ENCODE measurements around the gene ZNF451.

Gene ZNF451

DNA sequence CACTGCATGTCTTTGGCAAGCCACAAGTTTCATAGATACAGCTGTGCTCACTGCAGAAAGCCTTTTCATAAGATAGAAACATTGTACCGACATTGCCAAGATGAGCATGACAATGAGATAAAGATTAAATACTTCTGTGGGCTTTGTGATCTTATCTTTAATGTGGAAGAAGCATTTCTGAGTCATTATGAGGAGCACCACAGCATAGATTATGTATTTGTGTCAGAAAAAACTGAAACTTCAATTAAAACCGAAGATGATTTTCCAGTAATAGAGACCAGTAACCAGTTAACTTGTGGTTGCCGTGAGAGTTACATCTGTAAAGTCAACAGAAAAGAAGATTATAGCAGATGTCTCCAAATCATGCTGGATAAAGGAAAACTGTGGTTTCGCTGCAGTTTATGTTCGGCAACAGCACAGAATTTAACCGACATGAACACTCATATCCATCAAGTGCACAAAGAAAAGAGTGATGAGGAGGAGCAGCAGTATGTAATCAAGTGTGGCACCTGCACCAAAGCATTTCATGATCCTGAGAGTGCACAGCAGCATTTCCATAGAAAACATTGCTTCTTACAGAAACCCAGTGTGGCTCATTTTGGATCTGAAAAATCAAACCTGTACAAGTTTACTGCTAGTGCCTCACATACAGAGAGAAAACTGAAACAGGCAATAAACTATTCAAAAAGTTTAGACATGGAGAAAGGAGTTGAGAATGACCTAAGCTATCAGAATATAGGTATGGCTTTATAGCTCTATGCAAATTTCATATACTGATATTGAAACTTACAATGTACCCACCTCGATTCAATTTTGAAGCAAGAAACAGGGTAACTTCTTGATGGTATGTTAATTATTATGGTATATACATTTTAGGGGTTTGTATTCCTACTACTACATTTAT lies 58.2 kb downstream of the ZNF451 start:
- no peak for DNase-seq (ENCODE audit: low read depth in 3 of 3, low spot score in 1 of 3)

DNA sequence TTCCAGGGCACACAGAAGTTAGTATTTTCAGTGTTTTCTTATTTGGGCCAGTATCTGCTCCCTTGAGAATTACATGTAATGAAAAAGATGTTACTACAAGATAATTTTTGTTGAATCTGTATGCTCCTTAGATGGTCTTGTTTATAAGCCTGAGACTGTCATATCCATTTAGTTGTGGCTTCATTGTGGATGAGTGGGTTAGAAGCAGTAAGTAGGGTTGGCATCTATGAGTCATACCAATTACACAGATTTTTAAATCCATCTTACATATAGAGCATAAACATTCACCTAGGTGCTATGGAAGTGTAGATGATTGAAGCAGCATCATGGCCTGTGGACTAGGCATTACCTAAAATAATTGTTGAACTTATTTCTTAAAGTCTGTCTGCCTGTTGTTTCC lies 68.7 kb downstream of the ZNF451 start:
- DNase-seq (ENCODE audit: low read depth in 3 of 3, low spot score in 1 of 3) = no peak

GRCh38 chr6:57159127-57159526 lies 69.1 kb downstream of the ZNF451 start:
- DNase-seq (ENCODE audit: low read depth in 3 of 3, low spot score in 1 of 3) = no peak

DNA sequence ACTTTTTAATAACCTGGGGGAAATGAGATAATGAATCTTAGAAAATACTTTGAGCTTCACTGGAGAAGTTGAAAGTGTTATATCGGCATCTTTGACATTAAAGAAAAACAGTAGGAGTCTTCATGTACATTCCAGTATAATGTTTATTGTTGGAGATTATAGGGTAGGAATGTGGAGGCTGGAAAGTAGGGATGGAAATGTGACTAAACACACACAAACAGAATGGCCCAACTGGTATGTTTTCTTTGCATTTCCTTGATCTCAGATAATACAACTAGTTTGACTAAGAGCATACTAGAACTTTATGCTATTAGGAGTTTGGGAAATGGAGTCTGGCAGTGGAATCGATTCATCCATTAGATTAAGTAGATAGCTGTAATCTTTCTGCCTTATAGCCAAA lies 72.0 kb downstream of the ZNF451 start:
- DNase-seq (ENCODE audit: low read depth in 3 of 3, low spot score in 1 of 3) = no peak

GRCh38 chr6:57162516-57162915 lies 72.5 kb downstream of the ZNF451 start:
- DNase-seq (ENCODE audit: low read depth in 3 of 3, low spot score in 1 of 3) = no peak

GRCh38 chr6:57163956-57164355 lies 74.0 kb downstream of the ZNF451 start:
- no peak for DNase-seq (ENCODE audit: low read depth in 3 of 3, low spot score in 1 of 3)

DNA sequence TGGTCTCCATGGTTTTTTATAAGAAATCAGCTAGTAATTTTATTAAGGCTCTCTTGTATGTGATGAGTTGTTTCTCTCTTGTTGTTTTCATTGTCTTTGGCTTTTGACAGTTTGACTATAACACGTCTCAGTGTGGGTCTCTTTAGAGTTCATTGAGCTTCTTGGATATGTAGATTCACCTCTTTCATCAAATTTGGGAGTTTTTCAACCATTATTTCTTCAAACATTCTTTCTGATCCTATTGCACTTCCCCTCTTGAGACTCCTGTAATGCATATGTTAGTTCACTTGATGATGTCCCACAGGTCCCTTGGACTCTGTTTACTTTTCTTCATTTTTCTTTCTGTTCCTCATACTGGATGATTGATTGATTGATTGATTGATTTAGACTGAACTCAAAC lies 75.1 kb downstream of the ZNF451 start:
- DNase-seq (ENCODE audit: low read depth in 3 of 3, low spot score in 1 of 3) = no peak

DNA sequence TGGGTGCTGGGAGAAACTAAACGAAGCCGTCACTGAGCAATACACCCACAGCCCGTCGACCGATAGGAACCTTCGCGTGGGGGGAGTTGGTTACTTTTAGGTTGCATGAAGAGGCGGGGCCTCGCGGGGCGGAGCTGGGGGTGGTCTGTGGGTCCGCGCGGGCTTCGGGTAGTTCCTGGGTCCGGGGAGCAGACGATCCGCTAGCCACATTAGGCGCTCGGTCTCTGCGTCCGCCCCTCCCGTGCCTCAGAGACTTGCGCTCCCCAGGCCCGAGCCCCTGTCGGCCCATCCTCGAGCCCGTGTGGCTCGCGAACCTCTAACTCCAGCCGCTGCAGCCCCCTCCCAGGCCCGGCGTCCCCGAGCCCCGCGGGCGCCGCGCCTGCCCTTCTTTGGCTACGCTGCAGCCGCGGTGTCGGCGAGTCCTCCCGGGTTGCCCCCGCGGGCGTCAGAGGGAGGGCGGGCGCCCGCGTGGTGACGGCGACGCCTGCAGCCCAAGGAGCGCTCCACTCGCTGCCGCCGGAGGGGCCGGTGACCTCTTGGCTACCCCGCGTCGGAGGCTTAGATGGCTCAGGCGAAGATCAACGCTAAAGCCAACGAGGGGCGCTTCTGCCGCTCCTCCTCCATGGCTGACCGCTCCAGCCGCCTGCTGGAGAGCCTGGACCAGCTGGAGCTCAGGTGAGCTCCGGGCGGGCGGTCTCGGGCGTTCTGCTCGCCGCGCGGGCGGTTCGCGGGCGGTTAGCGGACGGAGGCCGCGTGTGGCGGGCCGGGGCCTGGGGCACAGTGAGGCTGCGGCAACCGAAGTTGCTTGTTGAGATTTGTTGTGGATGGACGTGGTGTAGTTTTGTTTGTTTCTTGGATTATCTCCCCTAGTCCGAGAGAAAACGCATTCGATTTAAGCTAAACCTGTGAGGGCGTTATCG lies 82.4 kb downstream of the ZNF451 start, which contains the start of gene BAG2:
Gene BAG2, plus strand, starts transcription at position 191 of the 920 bp plus-strand sequence. Its CDS starts 372 bp downstream, at position 563.
- peak; percentile 57 to 80 (median 60) for DNase-seq (ENCODE audit: low read depth in 3 of 3, low spot score in 1 of 3)

- DNase-seq (ENCODE audit: low read depth in 3 of 3, low spot score in 1 of 3) = peak in 1 of 3 donors; percentile 14
Observed at GRCh38 chr6:57173056-57173885, 83.3 kb downstream of the ZNF451 start.

- DNase-seq (ENCODE audit: low read depth in 3 of 3, low spot score in 1 of 3) = no peak
Observed at GRCh38 chr6:57173886-57174510, 84.0 kb downstream of the ZNF451 start.

GRCh38 chr6:57174511-57174907 lies 84.5 kb downstream of the ZNF451 start:
- DNase-seq (ENCODE audit: low read depth in 3 of 3, low spot score in 1 of 3) = no peak

- DNase-seq (ENCODE audit: low read depth in 3 of 3, low spot score in 1 of 3) = no peak
Observed at GRCh38 chr6:57177545-57178265, 87.7 kb downstream of the ZNF451 start.

DNA sequence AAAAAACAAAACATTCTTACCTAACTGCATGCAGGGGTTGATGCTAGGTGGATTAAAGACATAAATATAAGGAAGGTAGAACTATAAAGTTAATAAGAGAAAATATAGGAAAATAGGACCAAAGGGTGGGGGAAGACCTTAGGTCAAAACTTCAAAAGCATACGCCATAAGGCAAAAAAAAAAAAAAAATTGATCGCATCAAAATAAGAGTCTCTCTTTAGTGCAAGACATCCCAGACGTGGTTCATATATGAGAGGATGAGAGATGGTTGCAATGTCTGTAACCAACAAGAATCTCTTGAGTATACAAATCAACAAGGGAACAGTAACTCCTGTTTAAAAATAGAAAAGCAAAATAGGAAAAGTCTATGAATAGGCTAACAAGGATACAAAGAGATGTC lies 90.6 kb downstream of the ZNF451 start:
- no peak for DNase-seq (ENCODE audit: low read depth in 3 of 3, low spot score in 1 of 3)

- DNase-seq (ENCODE audit: low read depth in 3 of 3, low spot score in 1 of 3) = no peak
Observed at GRCh38 chr6:57182017-57182432, 92.0 kb downstream of the ZNF451 start.

DNA sequence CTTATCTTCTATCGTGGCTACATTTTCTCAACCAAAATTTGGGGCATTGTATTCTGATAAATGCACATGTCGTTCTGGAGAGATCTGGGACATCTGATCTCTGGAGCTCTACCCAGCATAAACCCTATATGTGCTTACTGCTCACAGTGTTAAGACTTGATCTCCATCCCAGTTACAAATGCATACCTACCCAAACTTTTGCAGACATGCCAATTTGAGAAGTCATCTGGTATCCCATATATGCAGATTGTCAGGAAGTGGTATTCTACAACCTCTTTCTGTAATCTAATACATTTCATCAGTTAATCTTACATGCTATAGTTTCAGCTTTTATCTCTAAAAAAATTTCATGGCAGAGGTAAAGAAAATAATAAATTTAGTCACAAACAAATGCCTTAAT lies 93.3 kb downstream of the ZNF451 start:
- DNase-seq (ENCODE audit: low read depth in 3 of 3, low spot score in 1 of 3) = no peak

DNA sequence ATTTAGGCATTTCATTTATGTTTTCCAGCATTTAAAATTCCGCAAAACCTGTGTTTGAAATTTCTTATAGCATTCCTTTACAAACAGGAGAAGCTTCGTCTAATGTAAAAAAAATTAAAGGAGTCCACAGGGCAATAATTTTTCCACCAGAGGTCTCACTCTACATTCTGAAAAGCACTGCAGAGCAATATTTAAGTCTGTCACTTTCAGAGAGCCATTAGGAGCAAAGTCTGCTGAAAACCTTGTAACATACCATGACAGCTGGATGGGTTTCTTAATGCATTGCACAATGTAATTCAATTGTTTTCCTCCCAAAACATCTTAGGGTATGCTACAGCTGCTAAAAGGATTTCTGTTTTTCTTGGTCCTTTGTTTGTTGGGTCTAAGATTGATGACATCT lies 100.2 kb downstream of the ZNF451 start:
- DNase-seq (ENCODE audit: low read depth in 3 of 3, low spot score in 1 of 3) = no peak

- no peak for DNase-seq (ENCODE audit: low read depth in 3 of 3, low spot score in 1 of 3)
Observed at GRCh38 chr6:57193177-57193576, 103.2 kb downstream of the ZNF451 start.

DNA sequence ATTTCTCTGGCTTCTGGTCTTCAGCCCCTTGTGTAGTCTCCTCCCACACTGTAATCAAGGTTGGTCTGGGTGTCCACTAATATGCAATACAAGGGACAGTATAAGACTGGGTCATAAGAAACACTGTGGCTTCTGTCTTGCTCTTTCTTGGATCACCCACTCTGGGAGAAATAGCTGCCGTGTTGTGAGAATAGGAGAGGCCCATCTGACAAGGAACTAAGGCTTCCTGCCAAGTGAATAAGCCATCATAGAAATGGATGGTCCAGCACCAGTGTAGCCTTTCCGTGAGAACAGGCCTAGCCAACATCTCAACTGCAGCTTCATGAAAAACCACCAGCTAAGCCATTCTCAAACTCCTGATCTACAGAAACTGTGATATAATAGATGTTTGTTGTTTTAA lies 105.5 kb downstream of the ZNF451 start:
- DNase-seq (ENCODE audit: low read depth in 3 of 3, low spot score in 1 of 3) = no peak

DNA sequence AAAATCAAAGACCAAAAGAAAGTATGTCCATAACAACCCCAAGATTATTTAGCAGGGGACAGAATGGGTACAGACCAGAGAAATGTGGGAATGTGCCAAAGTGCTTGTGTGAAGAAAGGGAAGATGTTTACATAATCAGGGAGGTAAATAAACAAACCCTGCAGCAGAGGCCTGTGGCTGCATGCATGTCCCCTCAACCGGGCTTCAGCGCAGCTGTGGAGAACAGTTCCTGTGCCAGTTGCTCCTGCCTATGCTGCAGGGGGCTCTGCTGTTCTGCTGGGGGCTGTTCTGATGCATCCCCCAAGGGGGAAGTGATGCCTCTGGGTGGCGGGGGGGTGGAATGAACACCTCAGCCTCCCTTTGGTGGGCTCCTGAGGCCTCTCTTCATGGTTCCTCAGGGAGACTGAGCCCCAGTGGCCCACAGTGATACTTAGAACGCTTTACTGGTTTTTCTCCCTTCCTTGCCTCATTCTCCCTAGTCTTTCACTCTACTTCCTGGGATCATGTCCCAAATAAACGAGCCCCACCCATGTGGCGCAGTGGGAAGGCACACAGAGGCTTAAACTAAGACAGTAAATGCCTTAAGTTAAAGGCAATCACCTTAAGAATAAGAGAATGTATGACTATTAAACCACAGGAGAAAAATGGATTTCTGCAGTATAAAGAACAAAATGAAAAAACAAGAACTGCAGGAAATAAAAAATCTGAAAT lies 109.1 kb downstream of the ZNF451 start:
- no peak for DNase-seq (ENCODE audit: low read depth in 3 of 3, low spot score in 1 of 3)
